Measurements from ENCODE around the gene CAST. TPM values are rescaled to one million over a fixed set of nuclear protein-coding genes. Genes with fewer than 3 reads are reported as not detected.
"Not testable (repeated sequence)": the region's sequence is repeated elsewhere in the genome, so short reads cannot be mapped to it uniquely, and the experiment has no call there.

The CAST gene
- total RNA-seq, 1 donor from 2014 or later, result 173 TPM

GRCh38 chr5:96712100-96712746 lies 50.0 kb downstream of the CAST start:
- DNase-seq (ENCODE audit: low spot score), result no peak

GRCh38 chr5:96714450-96714849 lies 52.3 kb downstream of the CAST start:
- DNase-seq (ENCODE audit: low spot score), result no peak

- peak; percentile 87 for DNase-seq (ENCODE audit: low spot score)
Observed at GRCh38 chr5:96714951-96715451, 52.8 kb downstream of the CAST start.

GRCh38 chr5:96716007-96716406 lies 53.8 kb downstream of the CAST start:
- no peak for DNase-seq (ENCODE audit: low spot score)

- no peak for DNase-seq (ENCODE audit: low spot score)
Observed at GRCh38 chr5:96716716-96717115, 54.5 kb downstream of the CAST start.

GRCh38 chr5:96717874-96718273 lies 55.7 kb downstream of the CAST start:
- no peak for DNase-seq (ENCODE audit: low spot score)

- peak; percentile 51 for DNase-seq (ENCODE audit: low spot score)
Observed at GRCh38 chr5:96718635-96719077, 56.5 kb downstream of the CAST start.

GRCh38 chr5:96720408-96720807 lies 58.2 kb downstream of the CAST start:
- DNase-seq (ENCODE audit: low spot score), result no peak

GRCh38 chr5:96721351-96721977 lies 59.3 kb downstream of the CAST start:
- DNase-seq (ENCODE audit: low spot score), result no peak

GRCh38 chr5:96725257-96725656 lies 63.1 kb downstream of the CAST start:
- DNase-seq (ENCODE audit: low spot score), result no peak

- DNase-seq (ENCODE audit: low spot score), result no peak
Observed at GRCh38 chr5:96726802-96727201, 64.6 kb downstream of the CAST start.

GRCh38 chr5:96729156-96729555 lies 67.0 kb downstream of the CAST start:
- no peak for DNase-seq (ENCODE audit: low spot score)

GRCh38 chr5:96730586-96730985 lies 68.4 kb downstream of the CAST start:
- no peak for DNase-seq (ENCODE audit: low spot score)

- peak; percentile 24 for DNase-seq (ENCODE audit: low spot score)
Observed at GRCh38 chr5:96733771-96734500, 71.8 kb downstream of the CAST start.

GRCh38 chr5:96734871-96735325 lies 72.7 kb downstream of the CAST start:
- DNase-seq (ENCODE audit: low spot score), result no peak

- no peak for DNase-seq (ENCODE audit: low spot score)
Observed at GRCh38 chr5:96736937-96737336, 74.8 kb downstream of the CAST start.

- DNase-seq (ENCODE audit: low spot score), result no peak
Observed at GRCh38 chr5:96741106-96741505, 78.9 kb downstream of the CAST start.

- DNase-seq (ENCODE audit: low spot score), result no peak
Observed at GRCh38 chr5:96741891-96742309, 79.7 kb downstream of the CAST start.

- DNase-seq (ENCODE audit: low spot score), result no peak
Observed at GRCh38 chr5:96742538-96742937, 80.4 kb downstream of the CAST start.

- no peak for DNase-seq (ENCODE audit: low spot score)
Observed at GRCh38 chr5:96743065-96743768, 81.0 kb downstream of the CAST start.

- DNase-seq (ENCODE audit: low spot score), result no peak
Observed at GRCh38 chr5:96743805-96744204, 81.6 kb downstream of the CAST start.

- not testable (repeated sequence) for DNase-seq (ENCODE audit: low spot score)
Observed at GRCh38 chr5:96744218-96744617, 82.0 kb downstream of the CAST start.

Data from mucosa of gallbladder (tissue), 1 donor.